ENCODE data around the gene CXCL17. TPM values are rescaled to one million over a fixed set of nuclear protein-coding genes. Genes with fewer than 3 reads are reported as not detected.
A peak's percentile ranks its signal among the peaks of the same experiment; 100 is the strongest.
"Not testable (repeated sequence)": the region's sequence is repeated elsewhere in the genome, so short reads cannot be mapped to it uniquely, and the experiment has no call there.

CXCL17 gene
- total RNA-seq, 1 experiment from 2014 or later, result 0.98 TPM

- no peak overlapping the region for H3K9ac ChIP-seq (ENCODE audit: low read length)
- no peaks in the 10 kb centered on the region for H4K20me1 ChIP-seq (ENCODE audit: low read length)
- H3K79me2 ChIP-seq (ENCODE audit: low read length), result no peaks in the 10 kb centered on the region
- ChIA-PET CTCF (no interaction called here), POLR2A (ENCODE audit: unreplicated experiment) (no interaction called here)
- H3K4me1 ChIP-seq (ENCODE audit: insufficient read depth, low read length), result peaks cover 15% of the 10 kb centered on the region
- intact Hi-C loops (cut with micrococcal nuclease), result no loop called here
- BruUV-seq (replicated peaks), result no TSS peak
- no peak for ATAC-seq
- H3K9me2 ChIP-seq (replicated peaks; ENCODE audit: low read length), result no peaks in the 10 kb centered on the region
- no peaks in the 10 kb centered on the region for H3K9me3 ChIP-seq (ENCODE audit: low read length)
- no peak for DNase-seq
- no peaks in the 10 kb centered on the region for H3K36me3 ChIP-seq (ENCODE audit: low read depth, low read length)
- H3F3A ChIP-seq (ENCODE audit: low read length, unreplicated experiment), result no peaks in the 10 kb centered on the region
- no peak overlapping the region for H2AFZ ChIP-seq (ENCODE audit: low read length)
- no peak overlapping the region for H3K4me2 ChIP-seq (ENCODE audit: low read length)
- TF ChIP-seq, protein P1, sequence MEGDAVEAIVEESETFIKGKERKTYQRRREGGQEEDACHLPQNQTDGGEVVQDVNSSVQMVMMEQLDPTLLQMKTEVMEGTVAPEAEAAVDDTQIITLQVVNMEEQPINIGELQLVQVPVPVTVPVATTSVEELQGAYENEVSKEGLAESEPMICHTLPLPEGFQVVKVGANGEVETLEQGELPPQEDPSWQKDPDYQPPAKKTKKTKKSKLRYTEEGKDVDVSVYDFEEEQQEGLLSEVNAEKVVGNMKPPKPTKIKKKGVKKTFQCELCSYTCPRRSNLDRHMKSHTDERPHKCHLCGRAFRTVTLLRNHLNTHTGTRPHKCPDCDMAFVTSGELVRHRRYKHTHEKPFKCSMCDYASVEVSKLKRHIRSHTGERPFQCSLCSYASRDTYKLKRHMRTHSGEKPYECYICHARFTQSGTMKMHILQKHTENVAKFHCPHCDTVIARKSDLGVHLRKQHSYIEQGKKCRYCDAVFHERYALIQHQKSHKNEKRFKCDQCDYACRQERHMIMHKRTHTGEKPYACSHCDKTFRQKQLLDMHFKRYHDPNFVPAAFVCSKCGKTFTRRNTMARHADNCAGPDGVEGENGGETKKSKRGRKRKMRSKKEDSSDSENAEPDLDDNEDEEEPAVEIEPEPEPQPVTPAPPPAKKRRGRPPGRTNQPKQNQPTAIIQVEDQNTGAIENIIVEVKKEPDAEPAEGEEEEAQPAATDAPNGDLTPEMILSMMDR (conservative IDR thresholded peaks at IDR 0.05; ENCODE audit: low read depth, low read length), result no peak
- TF ChIP-seq EZH2phosphoT487 (IDR thresholded peaks at IDR 0.05; ENCODE audit: borderline replicate concordance, low read length) (no peak), EZH2 (IDR thresholded peaks at IDR 0.05; ENCODE audit: low read length, unreplicated experiment) (no peak)
- H3K27ac ChIP-seq (ENCODE audit: low read length), result no peak overlapping the region
- H3K27me3 ChIP-seq (ENCODE audit: low read length), result no peaks in the 10 kb centered on the region
- H3K4me3 ChIP-seq (ENCODE audit: low read length), result no peak overlapping the region
Observed at GRCh38 chr19:42487032-42487797, 44.5 kb upstream of the CXCL17 start.

DNA sequence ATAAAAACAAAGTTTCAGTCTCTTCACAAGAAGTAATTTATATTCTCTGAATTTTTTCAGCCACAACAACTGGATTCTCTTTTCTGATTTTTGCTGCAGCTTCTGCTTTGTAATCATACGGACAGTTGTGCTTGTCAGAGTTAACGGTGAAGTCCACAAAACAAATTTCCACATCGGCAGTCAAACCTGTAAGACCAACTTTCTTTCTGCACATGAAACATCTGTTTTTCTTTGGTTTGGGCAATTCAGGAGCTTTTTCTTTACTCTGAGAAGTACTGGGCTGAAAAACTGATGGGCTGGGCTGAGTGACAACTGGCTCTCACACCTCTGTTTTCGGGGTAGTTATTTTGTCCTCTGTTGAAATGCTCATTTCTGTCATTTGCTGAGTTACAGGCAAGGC, 42.3 kb upstream of the CXCL17 start:
- H3K4me1 ChIP-seq (ENCODE audit: insufficient read depth, low read length), result peaks cover 22% of the 10 kb centered on the region
- intact Hi-C loops (cut with micrococcal nuclease); H3K79me2 ChIP-seq (ENCODE audit: low read length); H3K9me2 ChIP-seq (replicated peaks; ENCODE audit: low read length); ATAC-seq; H3F3A ChIP-seq (ENCODE audit: low read length, unreplicated experiment); DNase-seq; H3K27ac ChIP-seq (ENCODE audit: low read length); CTCF ChIA-PET; H3K9ac ChIP-seq (ENCODE audit: low read length); BruUV-seq (replicated peaks); H3K27me3 ChIP-seq (ENCODE audit: low read length); H3K9me3 ChIP-seq (ENCODE audit: low read length); H2AFZ ChIP-seq (ENCODE audit: low read length); H3K4me2 ChIP-seq (ENCODE audit: low read length); H3K36me3 ChIP-seq (ENCODE audit: low read depth, low read length); H3K4me3 ChIP-seq (ENCODE audit: low read length); H4K20me1 ChIP-seq (ENCODE audit: low read length); POLR2A ChIA-PET (ENCODE audit: unreplicated experiment): not testable (repeated sequence)

GRCh38 chr19:42480335-42481095, 37.8 kb upstream of the CXCL17 start:
- Histone ChIP-seq H3K9me3 (ENCODE audit: low read length) (no peaks in the 10 kb centered on the region), H3K4me3 (ENCODE audit: low read length) (no peak overlapping the region), H3K4me1 (ENCODE audit: insufficient read depth, low read length) (peaks cover 8% of the 10 kb centered on the region; the same call in 1 of the 2 replicates), H3F3A (ENCODE audit: low read length, unreplicated experiment) (no peaks in the 10 kb centered on the region), H4K20me1 (ENCODE audit: low read length) (no peaks in the 10 kb centered on the region), H3K27me3 (ENCODE audit: low read length) (no peaks in the 10 kb centered on the region), H3K36me3 (ENCODE audit: low read depth, low read length) (no peaks in the 10 kb centered on the region), H3K9me2 (replicated peaks; ENCODE audit: low read length) (no peaks in the 10 kb centered on the region), H3K4me2 (ENCODE audit: low read length) (peak overlapping the region; percentile 2; the same call in 1 of the 2 replicates), H3K79me2 (ENCODE audit: low read length) (no peaks in the 10 kb centered on the region), H3K27ac (ENCODE audit: low read length) (no peak overlapping the region), H2AFZ (ENCODE audit: low read length) (no peak overlapping the region), H3K9ac (ENCODE audit: low read length) (no peak overlapping the region)
- ATAC-seq (no peak), DNase-seq (peak; percentile 61)
- BruUV-seq (replicated peaks), result no TSS peak
- POLR2A ChIA-PET (ENCODE audit: unreplicated experiment), result no interaction called here
- CTCF ChIA-PET, result no interaction called here
- intact Hi-C loops (cut with micrococcal nuclease), result no loop called here
- TF ChIP-seq EZH2 (IDR thresholded peaks at IDR 0.05; ENCODE audit: low read length, unreplicated experiment) (no peak), EZH2phosphoT487 (IDR thresholded peaks at IDR 0.05; ENCODE audit: borderline replicate concordance, low read length) (no peak)
- TF ChIP-seq, protein P1 (conservative IDR thresholded peaks at IDR 0.05; ENCODE audit: low read depth, low read length), result no peak
